ENCODE results near the gene FUS.
A peak's percentile ranks its signal among the peaks of the same experiment; 100 is the strongest.
"Not testable (repeated sequence)": the region's sequence is repeated elsewhere in the genome, so short reads cannot be mapped to it uniquely, and the experiment has no call there.

Gene FUS

GRCh38 chr16:31167315-31167714, 12.6 kb upstream of the FUS start:
- CTCF ChIA-PET, result interaction anchor here (0.6 to 0.7 kb wide), 2 partner anchors 120 to 1918 kb away, joined by 3 read pairs; no protein-coding TSS in a partner anchor
- Histone ChIP-seq H3K4me1 (ENCODE audit: control insufficient read depth, insufficient read depth, low read length) (peaks cover 3% of the 10 kb centered on the region; the same call in 1 of the 2 replicates), H3K9me3 (ENCODE audit: control insufficient read depth, insufficient read depth, low read depth, low read length) (no peaks in the 10 kb centered on the region), H3K36me3 (ENCODE audit: control insufficient read depth in 2 of 2, insufficient read depth in 1 of 2, low read length in 2 of 2) (no peaks in the 10 kb centered on the region), H3K27ac (ENCODE audit: extremely low read depth, low read depth, low read length) (no peak overlapping the region), H3K4me3 (ENCODE audit: low read depth, low read length) (no peak overlapping the region)
- TF ChIP-seq RBAK (tag by site-specific recombination; IDR thresholded peaks at IDR 0.05) (no peak), ZNF830 (tag by site-specific recombination; IDR thresholded peaks at IDR 0.05; ENCODE audit: low read depth) (no peak), ZNF654 (tag by site-specific recombination; IDR thresholded peaks at IDR 0.05; ENCODE audit: low read depth) (no peak), ZNF600 (tag by site-specific recombination; IDR thresholded peaks at IDR 0.05) (no peak), PRDM6 (tag by site-specific recombination; IDR thresholded peaks at IDR 0.05) (no peak), ZNF596 (tag by site-specific recombination; IDR thresholded peaks at IDR 0.05) (no peak), ZNF350 (tag by site-specific recombination; IDR thresholded peaks at IDR 0.05) (no peak), ZSCAN4 (tag by site-specific recombination; IDR thresholded peaks at IDR 0.05) (no peak), ZNF585B (tag by site-specific recombination; IDR thresholded peaks at IDR 0.05) (no peak)
- POLR2A ChIA-PET, result interaction anchor here (2.1 kb wide), 1 partner anchor 13 kb away, joined by 13 read pairs; the partner anchor contains the start of gene FUS

GRCh38 chr16:31168848-31169247, 11.1 kb upstream of the FUS start:
- TF ChIP-seq ZNF248 (tag by site-specific recombination; IDR thresholded peaks at IDR 0.05) (no peak), ZNF335 (tag by site-specific recombination; conservative IDR thresholded peaks at IDR 0.05) (0 out of 2 replicates have a peak, but pooled peaks have one; percentile 15), ZNF350 (tag by site-specific recombination; IDR thresholded peaks at IDR 0.05) (no peak), ZEB2 (tag by site-specific recombination; IDR thresholded peaks at IDR 0.05) (no peak), ZNF701 (tag by site-specific recombination; IDR thresholded peaks at IDR 0.05) (no peak), ZNF747 (tag by site-specific recombination; IDR thresholded peaks at IDR 0.05) (no peak)
- H3K4me3 ChIP-seq (ENCODE audit: low read depth, low read length), result no peak overlapping the region
- no peak overlapping the region for H3K27ac ChIP-seq (ENCODE audit: extremely low read depth, low read depth, low read length)
- POLR2A ChIA-PET, result interaction anchor here (2.1 kb wide), 1 partner anchor 11 kb away, joined by 13 read pairs; the partner anchor contains the start of gene FUS
- CTCF ChIA-PET, result no interaction called here
- H3K4me1 ChIP-seq (ENCODE audit: control insufficient read depth, insufficient read depth, low read length), result peaks cover 3% of the 10 kb centered on the region; the same call in 1 of the 2 replicates
- H3K36me3 ChIP-seq (ENCODE audit: control insufficient read depth in 2 of 2, insufficient read depth in 1 of 2, low read length in 2 of 2), result no peaks in the 10 kb centered on the region
- H3K9me3 ChIP-seq (ENCODE audit: control insufficient read depth, insufficient read depth, low read depth, low read length), result no peaks in the 10 kb centered on the region

GRCh38 chr16:31170048-31170447, 9.9 kb upstream of the FUS start:
- TF ChIP-seq ZFP69B (tag by site-specific recombination; IDR thresholded peaks at IDR 0.05) (peak; percentile 77), FEZF1 (tag by site-specific recombination; IDR thresholded peaks at IDR 0.05) (peak; percentile 70), KLF17 (tag by site-specific recombination; IDR thresholded peaks at IDR 0.05) (peak; percentile 50; the same call in 1 of the 2 replicates), ZNF692 (tag by site-specific recombination; IDR thresholded peaks at IDR 0.05) (peak; percentile 90), KLF1 (tag by site-specific recombination; IDR thresholded peaks at IDR 0.05) (peak; percentile 49; the same call in 1 of the 2 replicates), MYNN (tag by site-specific recombination; IDR thresholded peaks at IDR 0.05; ENCODE audit: borderline replicate concordance) (0 out of 2 replicates have a peak, but pooled peaks have one; percentile 27)
- H3K9me3 ChIP-seq (ENCODE audit: control insufficient read depth, insufficient read depth, low read depth, low read length); POLR2A ChIA-PET; H3K36me3 ChIP-seq (ENCODE audit: control insufficient read depth in 2 of 2, insufficient read depth in 1 of 2, low read length in 2 of 2); H3K4me3 ChIP-seq (ENCODE audit: low read depth, low read length); H3K27ac ChIP-seq (ENCODE audit: extremely low read depth, low read depth, low read length); CTCF ChIA-PET; H3K4me1 ChIP-seq (ENCODE audit: control insufficient read depth, insufficient read depth, low read length): not testable (repeated sequence)

Measured in HEK293 (cell line).